Neural cell (in vitro differentiated cells): ENCODE results near the gene MRPL48. TPM values are rescaled to one million over a fixed set of nuclear protein-coding genes. Genes with fewer than 3 reads are reported as not detected.
"Not testable (repeated sequence)": the region's sequence is repeated elsewhere in the genome, so short reads cannot be mapped to it uniquely, and the experiment has no call there.

Source experiments
- H2AFZ ChIP-seq: fragments of 200-600, 300-800 bp; sonication (generic), shearing (Covaris generic); 2 replicates; pipeline ENCODE4 v1.6.0; 2014; ENCODE audit warnings: low read depth, mild to moderate bottlenecking, antibody characterized with exemption, low read length, moderate library complexity
- H3F3A ChIP-seq: fragments of 200-600 bp; shearing (Covaris generic); 2 replicates; pipeline ENCODE4 v1.6.1; 2016; ENCODE audit warnings: mild to moderate bottlenecking, moderate library complexity, mixed read lengths, antibody characterized with exemption, low read length; ENCODE audit not compliant: insufficient read depth, poor library complexity, severe bottlenecking
- H3K27ac ChIP-seq: fragments of 200-600, 300-800 bp; sonication (generic), shearing (Covaris generic); 2 replicates; pipeline ENCODE4 v1.5.1; 2014; ENCODE audit warnings: mild to moderate bottlenecking, low read length, moderate library complexity
- H3K27me3 ChIP-seq: fragments of 300-800, 200-600 bp; sonication (generic), shearing (Covaris generic); 2 replicates; pipeline ENCODE4 v1.6.0; 2014; ENCODE audit warnings: mild to moderate bottlenecking, low read depth, low read length, moderate library complexity; ENCODE audit not compliant: insufficient read depth
- H3K36me3 ChIP-seq: fragments of 300-800, 200-600 bp; sonication (generic), shearing (Covaris generic); 2 replicates; pipeline ENCODE4 v1.5.1; 2014; ENCODE audit warnings: mild to moderate bottlenecking, antibody characterized with exemption, low read length, moderate library complexity; ENCODE audit not compliant: insufficient read depth
- H3K4me2 ChIP-seq: fragments of 300-800, 200-600 bp; sonication (generic), shearing (Covaris generic); 2 replicates; pipeline ENCODE4 v1.6.0; 2014; ENCODE audit warnings: mild to moderate bottlenecking, low read length
- H3K4me3 ChIP-seq: fragments of 300-800, 200-600 bp; sonication (generic), shearing (Covaris generic); 2 replicates; pipeline ENCODE4 v1.5.1; 2014; ENCODE audit warnings: mild to moderate bottlenecking, low read length, moderate library complexity
- H3K79me2 ChIP-seq: fragments of 200-600 bp; shearing (Covaris generic); replicated peaks from 2 replicates; pipeline ENCODE4 v1.6.0; 2014; ENCODE audit warnings: mild to moderate bottlenecking, low read length, moderate library complexity; ENCODE audit not compliant: insufficient read depth
- H3K9ac ChIP-seq: fragments of 300-800, 200-600 bp; sonication (generic), shearing (Covaris generic); 2 replicates; pipeline ENCODE4 v1.6.1; 2016; ENCODE audit warnings: mild to moderate bottlenecking, low read length, mixed read lengths
- H3K9me2 ChIP-seq: fragments of 200-600 bp; shearing (Covaris generic); 2 replicates; pipeline ENCODE4 v1.6.1; 2016; ENCODE audit warnings: mild to moderate bottlenecking, low read length, mixed read lengths; ENCODE audit not compliant: insufficient read depth
- H3K9me3 ChIP-seq: fragments of 200-600, 300-800 bp; sonication (generic), shearing (Covaris generic); 2 replicates; pipeline ENCODE4 v1.6.1; 2016; ENCODE audit warnings: mild to moderate bottlenecking, mixed run types, low read length, moderate library complexity, mixed read lengths
- H4K20me1 ChIP-seq: fragments of 200-600 bp; shearing (Covaris generic); 2 replicates; pipeline ENCODE4 v1.6.1; 2016; ENCODE audit warnings: mild to moderate bottlenecking, mixed run types; ENCODE audit not compliant: insufficient read depth
- EP300 ChIP-seq: fragments of 450-650 bp; conservative IDR thresholded peaks from 2 replicates; pipeline ENCODE4 v1.6.1; 2014; ENCODE audit warnings: antibody characterized with exemption, mild to moderate bottlenecking, moderate library complexity; ENCODE audit not compliant: poor library complexity, severe bottlenecking
- EZH2 ChIP-seq: fragments of 200-600, 300-800 bp; shearing (Covaris generic), sonication (generic); IDR thresholded peaks from 2 replicates; pipeline ENCODE4 v1.6.1; 2014; ENCODE audit warnings: antibody characterized with exemption, low read length, borderline replicate concordance, mild to moderate bottlenecking; ENCODE audit not compliant: insufficient read depth, poor library complexity, severe bottlenecking
- MXI1 ChIP-seq: fragments of 450-650 bp; conservative IDR thresholded peaks from 2 replicates; pipeline ENCODE4 v1.6.1; 2014; ENCODE audit warnings: antibody characterized with exemption, mild to moderate bottlenecking; ENCODE audit not compliant: poor library complexity, severe bottlenecking
- POLR2AphosphoS5 ChIP-seq: IDR thresholded peaks from 2 replicates; pipeline ENCODE4 v1.6.1; 2012
- RAD21 ChIP-seq: fragments of 450-650 bp; conservative IDR thresholded peaks from 2 replicates; pipeline ENCODE4 v1.6.1; 2014; ENCODE audit warnings: antibody characterized with exemption, mild to moderate bottlenecking, moderate library complexity
- SMC3 ChIP-seq: fragments of 450-650 bp; conservative IDR thresholded peaks from 2 replicates; pipeline ENCODE4 v1.6.1; 2014; ENCODE audit warnings: antibody characterized with exemption, mild to moderate bottlenecking, moderate library complexity; ENCODE audit not compliant: poor library complexity
- TAF1 ChIP-seq: IDR thresholded peaks from 2 replicates; pipeline ENCODE4 v1.6.1; 2012; ENCODE audit warnings: low read depth
- polyA plus RNA-seq: library from polyadenylated mRNA; depleted of rRNA; stranded (reverse); fragments of >200 nt; gene quantifications from 2 replicates; pipeline ENCODE4 v1.2.3, GENCODE V29; 2014
- TF ChIP-seq, protein P1 (sequence below): fragments of 450-650 bp; IDR thresholded peaks from 2 replicates; pipeline ENCODE4 v1.5.1; 2014; ENCODE audit warnings: antibody characterized with exemption, mild to moderate bottlenecking, moderate library complexity; ENCODE audit not compliant: poor library complexity, severe bottlenecking
- TF ChIP-seq, protein P2 (sequence below): IDR thresholded peaks from 2 replicates; pipeline ENCODE4 v1.6.1; 2012; ENCODE audit warnings: borderline replicate concordance

MRPL48 gene
- polyA plus RNA-seq, 1 donor from 2014 or later, result 98.3 TPM

DNA sequence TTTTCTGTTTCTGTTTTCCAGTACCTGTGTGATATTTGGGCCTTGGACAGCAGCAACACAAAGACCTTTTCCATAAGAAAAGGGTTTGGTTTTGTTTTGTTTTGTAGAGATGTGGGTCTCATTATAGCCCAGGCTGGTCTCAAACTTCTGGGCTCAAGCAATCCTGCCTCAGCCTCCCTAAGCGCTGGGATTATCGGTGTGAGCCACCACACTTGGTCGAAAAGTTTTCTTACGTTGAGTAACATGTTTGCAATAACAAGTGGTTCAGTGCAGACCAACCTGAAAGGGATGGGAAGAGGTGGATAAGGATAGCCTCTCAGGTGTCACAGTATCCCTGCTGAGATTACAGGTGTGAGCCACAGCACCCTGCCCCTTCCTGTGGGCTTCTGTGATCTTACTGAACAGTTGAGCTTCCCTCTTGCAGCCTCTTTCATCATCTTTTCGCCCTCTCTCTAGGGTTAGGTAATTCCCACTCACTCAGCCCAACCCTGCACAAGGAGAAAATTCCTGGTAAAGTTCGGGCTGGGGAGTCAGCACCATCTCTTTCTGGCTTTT is 3.5 kb upstream of the MRPL48 start:
- H3K27ac ChIP-seq, result no peak overlapping the region
- peaks cover under 1% of the 10 kb centered on the region for H3F3A ChIP-seq
- no peak for TF ChIP-seq EZH2
- TF ChIP-seq TAF1, result no peak
- TF ChIP-seq EP300, result no peak
- TF ChIP-seq, protein P1, sequence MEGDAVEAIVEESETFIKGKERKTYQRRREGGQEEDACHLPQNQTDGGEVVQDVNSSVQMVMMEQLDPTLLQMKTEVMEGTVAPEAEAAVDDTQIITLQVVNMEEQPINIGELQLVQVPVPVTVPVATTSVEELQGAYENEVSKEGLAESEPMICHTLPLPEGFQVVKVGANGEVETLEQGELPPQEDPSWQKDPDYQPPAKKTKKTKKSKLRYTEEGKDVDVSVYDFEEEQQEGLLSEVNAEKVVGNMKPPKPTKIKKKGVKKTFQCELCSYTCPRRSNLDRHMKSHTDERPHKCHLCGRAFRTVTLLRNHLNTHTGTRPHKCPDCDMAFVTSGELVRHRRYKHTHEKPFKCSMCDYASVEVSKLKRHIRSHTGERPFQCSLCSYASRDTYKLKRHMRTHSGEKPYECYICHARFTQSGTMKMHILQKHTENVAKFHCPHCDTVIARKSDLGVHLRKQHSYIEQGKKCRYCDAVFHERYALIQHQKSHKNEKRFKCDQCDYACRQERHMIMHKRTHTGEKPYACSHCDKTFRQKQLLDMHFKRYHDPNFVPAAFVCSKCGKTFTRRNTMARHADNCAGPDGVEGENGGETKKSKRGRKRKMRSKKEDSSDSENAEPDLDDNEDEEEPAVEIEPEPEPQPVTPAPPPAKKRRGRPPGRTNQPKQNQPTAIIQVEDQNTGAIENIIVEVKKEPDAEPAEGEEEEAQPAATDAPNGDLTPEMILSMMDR, result no peak
- TF ChIP-seq, protein P2, sequence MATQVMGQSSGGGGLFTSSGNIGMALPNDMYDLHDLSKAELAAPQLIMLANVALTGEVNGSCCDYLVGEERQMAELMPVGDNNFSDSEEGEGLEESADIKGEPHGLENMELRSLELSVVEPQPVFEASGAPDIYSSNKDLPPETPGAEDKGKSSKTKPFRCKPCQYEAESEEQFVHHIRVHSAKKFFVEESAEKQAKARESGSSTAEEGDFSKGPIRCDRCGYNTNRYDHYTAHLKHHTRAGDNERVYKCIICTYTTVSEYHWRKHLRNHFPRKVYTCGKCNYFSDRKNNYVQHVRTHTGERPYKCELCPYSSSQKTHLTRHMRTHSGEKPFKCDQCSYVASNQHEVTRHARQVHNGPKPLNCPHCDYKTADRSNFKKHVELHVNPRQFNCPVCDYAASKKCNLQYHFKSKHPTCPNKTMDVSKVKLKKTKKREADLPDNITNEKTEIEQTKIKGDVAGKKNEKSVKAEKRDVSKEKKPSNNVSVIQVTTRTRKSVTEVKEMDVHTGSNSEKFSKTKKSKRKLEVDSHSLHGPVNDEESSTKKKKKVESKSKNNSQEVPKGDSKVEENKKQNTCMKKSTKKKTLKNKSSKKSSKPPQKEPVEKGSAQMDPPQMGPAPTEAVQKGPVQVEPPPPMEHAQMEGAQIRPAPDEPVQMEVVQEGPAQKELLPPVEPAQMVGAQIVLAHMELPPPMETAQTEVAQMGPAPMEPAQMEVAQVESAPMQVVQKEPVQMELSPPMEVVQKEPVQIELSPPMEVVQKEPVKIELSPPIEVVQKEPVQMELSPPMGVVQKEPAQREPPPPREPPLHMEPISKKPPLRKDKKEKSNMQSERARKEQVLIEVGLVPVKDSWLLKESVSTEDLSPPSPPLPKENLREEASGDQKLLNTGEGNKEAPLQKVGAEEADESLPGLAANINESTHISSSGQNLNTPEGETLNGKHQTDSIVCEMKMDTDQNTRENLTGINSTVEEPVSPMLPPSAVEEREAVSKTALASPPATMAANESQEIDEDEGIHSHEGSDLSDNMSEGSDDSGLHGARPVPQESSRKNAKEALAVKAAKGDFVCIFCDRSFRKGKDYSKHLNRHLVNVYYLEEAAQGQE, result no peak
- no peak for TF ChIP-seq SMC3
- TF ChIP-seq RAD21, result no peak
- no peak overlapping the region for H3K4me3 ChIP-seq
- H3K9ac ChIP-seq, result no peak overlapping the region
- no peak overlapping the region for H2AFZ ChIP-seq
- no peaks in the 10 kb centered on the region for H3K36me3 ChIP-seq
- H3K4me2 ChIP-seq, result no peak overlapping the region
- no peaks in the 10 kb centered on the region for H3K9me2 ChIP-seq
- H3K9me3 ChIP-seq, result no peaks in the 10 kb centered on the region
- no peaks in the 10 kb centered on the region for H4K20me1 ChIP-seq
- no peaks in the 10 kb centered on the region for H3K79me2 ChIP-seq
- H3K27me3 ChIP-seq, result no peaks in the 10 kb centered on the region

DNA sequence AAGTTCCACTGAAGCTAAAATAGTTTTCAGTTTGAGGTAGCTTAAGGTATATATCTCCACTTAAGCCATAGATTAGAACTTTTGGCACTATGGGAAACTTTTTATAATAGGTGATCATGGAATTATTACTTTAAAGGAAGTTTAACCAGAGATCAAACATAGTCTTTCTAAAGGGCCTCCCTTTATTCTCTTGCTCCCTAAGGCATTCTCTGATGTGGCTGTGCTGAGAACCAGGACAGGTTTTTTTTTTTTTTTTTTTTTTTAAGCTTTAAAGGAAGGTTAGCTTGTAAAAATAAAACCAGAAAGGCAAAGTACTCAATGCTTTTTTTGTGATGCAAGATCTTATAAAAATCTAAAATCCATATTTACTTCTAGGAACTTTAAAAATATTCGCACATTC is 2.9 kb upstream of the MRPL48 start:
- Histone ChIP-seq H3K9me3 (no peaks in the 10 kb centered on the region), H3K27ac (no peak overlapping the region), H3K79me2 (no peaks in the 10 kb centered on the region), H2AFZ (no peak overlapping the region), H3K27me3 (no peaks in the 10 kb centered on the region), H3F3A (no peaks in the 10 kb centered on the region), H3K4me2 (no peak overlapping the region), H4K20me1 (no peaks in the 10 kb centered on the region), H3K36me3 (no peaks in the 10 kb centered on the region), H3K9ac (no peak overlapping the region), H3K9me2 (no peaks in the 10 kb centered on the region), H3K4me3 (no peak overlapping the region)
- TF ChIP-seq RAD21 (no peak), SMC3 (no peak), EP300 (no peak), MXI1 (no peak), POLR2AphosphoS5 (no peak), EZH2 (no peak), TAF1 (no peak)
- TF ChIP-seq, protein P2, result no peak
- TF ChIP-seq, protein P1, result no peak

DNA sequence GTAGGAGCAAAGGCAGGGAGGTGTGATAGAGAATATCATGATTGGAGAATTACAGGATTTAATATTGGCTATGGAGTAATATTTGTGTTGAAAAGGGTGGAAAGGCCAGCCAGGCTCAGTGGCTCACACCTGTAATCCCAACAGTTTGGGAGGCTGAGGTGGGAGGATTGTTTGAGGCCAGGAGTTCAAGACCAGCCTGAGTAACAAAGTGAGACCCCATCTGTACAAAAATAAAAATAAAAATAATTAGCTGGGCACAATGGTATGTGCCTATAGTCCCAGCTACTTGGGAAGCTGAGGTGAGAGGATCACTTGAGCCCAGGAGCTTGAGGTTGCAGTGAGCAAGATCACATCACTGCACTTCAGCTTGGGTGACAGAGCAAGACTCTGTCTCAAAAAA is 2.2 kb upstream of the MRPL48 start:
- H3K27me3 ChIP-seq, H3K4me2 ChIP-seq, H3K36me3 ChIP-seq, H3K9me2 ChIP-seq, H3F3A ChIP-seq, H3K27ac ChIP-seq, H3K79me2 ChIP-seq, H4K20me1 ChIP-seq, H3K9ac ChIP-seq, H3K9me3 ChIP-seq, H3K4me3 ChIP-seq, H2AFZ ChIP-seq: not testable (repeated sequence)
